Measurements from ENCODE around the gene CCDC91. TPM values are rescaled to one million over a fixed set of nuclear protein-coding genes. Genes with fewer than 3 reads are reported as not detected.
A peak's percentile ranks its signal among the peaks of the same experiment; 100 is the strongest.
"Not testable (repeated sequence)": the region's sequence is repeated elsewhere in the genome, so short reads cannot be mapped to it uniquely, and the experiment has no call there.

CCDC91 gene
- total RNA-seq, 6 experiments from 2014 or later, result 10.0 to 21.5 (median 13.9) TPM

- Histone ChIP-seq H3K27ac (no peak overlapping the region), H3K4me3 (no peak overlapping the region), H3K36me3 (no peaks in the 10 kb centered on the region), H3K9me3 (no peaks in the 10 kb centered on the region), H3K27me3 (no peaks in the 10 kb centered on the region), H3K4me1 (no peaks in the 10 kb centered on the region)
- no peak for DNase-seq
- intact Hi-C loops (cut with DNase I), result no loop called here
- TF ChIP-seq POLR2A (IDR thresholded peaks at IDR 0.05), result no peak
- no peak for TF ChIP-seq CTCF (IDR thresholded peaks at IDR 0.05)
- WGBS (ENCODE audit: insufficient coverage, low coverage, low lambda C conversion rate, missing lambda C conversion rate), result 63% methylated on average over 2 of the region's 2 CpGs
- no peak for ATAC-seq
Measured at GRCh38 chr12:28192125-28192524, 1.9 kb downstream of the CCDC91 start.

GRCh38 chr12:28194621-28195020 is 4.4 kb downstream of the CCDC91 start:
- H3K27ac ChIP-seq; H3K4me3 ChIP-seq; intact Hi-C loops (cut with DNase I); ATAC-seq; H3K27me3 ChIP-seq; H3K9me3 ChIP-seq; DNase-seq; H3K36me3 ChIP-seq; H3K4me1 ChIP-seq: not testable (repeated sequence)
- over 99% methylated on average over 11 of the region's 12 CpGs for WGBS (ENCODE audit: insufficient coverage, low coverage, low lambda C conversion rate, missing lambda C conversion rate)

- H3K27me3 ChIP-seq; DNase-seq; H3K9me3 ChIP-seq; ATAC-seq; intact Hi-C loops (cut with DNase I); H3K36me3 ChIP-seq; H3K4me3 ChIP-seq; H3K27ac ChIP-seq: not testable (repeated sequence)
- H3K4me1 ChIP-seq, result peaks cover 0 to 14% (median 0%) of the 10 kb centered on the region in 4 donors
- no CpG with 5 or more reads among the region's 30 CpGs for WGBS (ENCODE audit: insufficient coverage, low coverage, low lambda C conversion rate, missing lambda C conversion rate)
Measured at GRCh38 chr12:28201136-28201535, 10.9 kb downstream of the CCDC91 start.

- Histone ChIP-seq H3K27ac (peak overlapping the region in 2 of 3 donors; percentile 11 to 44), H3K4me1 (peaks cover 0 to 14% (median 0%) of the 10 kb centered on the region in 4 donors), H3K4me3 (no peak overlapping the region), H3K36me3 (no peaks in the 10 kb centered on the region), H3K9me3 (no peaks in the 10 kb centered on the region), H3K27me3 (no peaks in the 10 kb centered on the region)
- TF ChIP-seq POLR2A (IDR thresholded peaks at IDR 0.05) (no peak), CTCF (IDR thresholded peaks at IDR 0.05) (peak in 1 of 4 donors; percentile 11)
- 40% methylated on average over 1 of the region's 1 CpG for WGBS (ENCODE audit: insufficient coverage, low coverage, low lambda C conversion rate, missing lambda C conversion rate)
- DNase-seq (no peak), ATAC-seq (peak; percentile 97 to 99 (median 99))
- intact Hi-C loops (cut with DNase I), result no loop called here
Measured at GRCh38 chr12:28202374-28203130, 12.3 kb downstream of the CCDC91 start.

- Histone ChIP-seq H3K27me3 (no peaks in the 10 kb centered on the region), H3K4me1 (no peaks in the 10 kb centered on the region), H3K36me3 (no peaks in the 10 kb centered on the region), H3K9me3 (no peaks in the 10 kb centered on the region), H3K27ac (no peak overlapping the region), H3K4me3 (no peak overlapping the region)
- ATAC-seq, result no peak
- 100% methylated on average over 1 of the region's 1 CpG for WGBS (ENCODE audit: insufficient coverage, low coverage, low lambda C conversion rate, missing lambda C conversion rate)
- no peak for TF ChIP-seq POLR2A (IDR thresholded peaks at IDR 0.05)
- TF ChIP-seq CTCF (IDR thresholded peaks at IDR 0.05), result no peak
- intact Hi-C loops (cut with DNase I), result no loop called here
- no peak for DNase-seq
Measured at GRCh38 chr12:28209782-28210181, 19.5 kb downstream of the CCDC91 start.
